NOMO-1 (cell line): Measurements from ENCODE around the gene DMD.

Source experiments
- DNase-seq, 2 experiments: peaks; one replicate each; lab custom pipeline; 2025; ENCODE audit not compliant: unreplicated experiment in 2 of 2; lab: John Stamatoyannopoulos, UW

Gene DMD

DNA sequence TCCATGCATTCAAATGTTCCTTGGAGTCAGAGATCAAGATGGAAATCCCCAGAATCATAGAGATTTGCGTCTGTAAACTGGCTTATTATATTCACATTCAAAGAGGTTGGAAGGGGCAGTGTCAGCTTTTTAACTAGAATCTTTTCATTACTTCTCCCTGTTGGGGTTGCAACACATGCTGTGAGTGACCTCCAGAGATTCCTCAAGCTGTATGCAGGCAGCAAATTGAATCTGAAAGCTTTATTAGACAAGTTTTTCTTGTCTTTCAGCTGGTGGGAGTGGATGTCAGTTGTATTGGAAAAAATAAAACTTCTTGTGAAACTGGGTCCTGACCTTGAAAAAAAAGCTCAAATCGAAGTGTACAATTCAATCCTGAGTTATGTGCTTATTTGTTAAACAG is 1403.0 kb downstream of the DMD start:
- DNase-seq, result no peak

DNA sequence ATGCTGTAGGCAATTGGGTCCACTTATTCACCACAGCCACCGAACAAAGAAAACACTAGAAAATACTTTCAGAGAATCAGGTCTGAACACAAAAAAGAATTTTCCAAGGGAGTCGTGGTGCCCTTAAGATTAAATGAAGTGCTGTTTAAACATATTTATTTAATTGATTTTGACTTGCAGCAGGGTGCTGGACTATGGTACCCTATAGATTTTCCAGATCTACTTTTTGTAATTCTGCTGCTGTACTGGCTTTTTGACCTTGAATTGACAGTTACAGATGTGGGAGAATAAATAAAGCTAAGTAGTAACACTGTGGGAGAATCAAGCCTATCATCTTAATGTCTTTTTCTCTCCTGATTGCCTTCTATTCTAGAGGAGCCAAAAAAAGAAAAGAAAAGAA is 1404.2 kb downstream of the DMD start:
- no peak for DNase-seq

DNA sequence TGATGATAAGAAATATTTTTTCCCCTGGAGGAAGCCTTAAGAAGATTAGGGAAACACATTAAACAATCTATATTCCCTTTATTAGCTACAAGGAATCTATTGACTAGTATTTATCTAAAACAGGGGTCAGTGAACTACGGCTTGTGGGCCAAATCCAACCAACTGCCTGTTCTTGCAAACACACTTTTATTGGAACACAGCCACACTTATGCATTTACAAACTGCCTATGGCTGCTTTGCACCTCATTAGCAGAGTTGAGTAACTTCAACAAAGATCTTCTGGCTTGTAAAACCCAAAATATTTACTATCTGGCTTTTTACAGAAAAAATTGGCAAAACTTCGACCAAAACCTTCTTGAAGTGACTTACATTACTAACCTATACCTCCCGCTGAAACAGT is 1405.6 kb downstream of the DMD start:
- no peak for DNase-seq

GRCh38 chrX:31800219-31800618 is 1411.1 kb downstream of the DMD start:
- DNase-seq, result no peak

- no peak for DNase-seq
Measured at GRCh38 chrX:31796624-31797023, 1414.7 kb downstream of the DMD start.

GRCh38 chrX:31747411-31747810 is 1463.9 kb downstream of the DMD start:
- DNase-seq, result no peak

DNA sequence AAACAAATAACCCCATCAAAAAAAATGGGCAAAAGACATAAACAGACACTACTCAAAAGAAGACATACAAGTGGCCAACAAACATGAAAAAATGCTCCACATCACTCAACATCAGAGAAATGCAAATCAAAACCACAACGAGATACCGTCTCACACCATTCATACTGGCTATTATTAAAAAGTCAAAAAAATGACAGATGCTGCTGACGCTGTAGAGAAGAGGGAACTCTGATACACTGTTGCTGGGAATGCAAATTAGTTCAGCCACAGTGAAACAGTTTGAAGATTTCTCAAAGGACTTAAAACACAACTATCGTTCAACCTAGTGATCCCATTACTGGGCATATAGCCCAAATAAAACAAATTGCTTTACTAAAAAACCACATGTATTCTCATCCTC is 1468.3 kb downstream of the DMD start:
- no peak for DNase-seq

- DNase-seq, result no peak
Measured at GRCh38 chrX:31717474-31717873, 1493.9 kb downstream of the DMD start.

- DNase-seq, result no peak
Measured at GRCh38 chrX:31715675-31716074, 1495.7 kb downstream of the DMD start.

- DNase-seq, result no peak
Measured at GRCh38 chrX:31714797-31715196, 1496.6 kb downstream of the DMD start.

- DNase-seq, result no peak
Measured at GRCh38 chrX:31713120-31713519, 1498.2 kb downstream of the DMD start.

GRCh38 chrX:31711166-31711565 is 1500.2 kb downstream of the DMD start:
- no peak for DNase-seq

DNA sequence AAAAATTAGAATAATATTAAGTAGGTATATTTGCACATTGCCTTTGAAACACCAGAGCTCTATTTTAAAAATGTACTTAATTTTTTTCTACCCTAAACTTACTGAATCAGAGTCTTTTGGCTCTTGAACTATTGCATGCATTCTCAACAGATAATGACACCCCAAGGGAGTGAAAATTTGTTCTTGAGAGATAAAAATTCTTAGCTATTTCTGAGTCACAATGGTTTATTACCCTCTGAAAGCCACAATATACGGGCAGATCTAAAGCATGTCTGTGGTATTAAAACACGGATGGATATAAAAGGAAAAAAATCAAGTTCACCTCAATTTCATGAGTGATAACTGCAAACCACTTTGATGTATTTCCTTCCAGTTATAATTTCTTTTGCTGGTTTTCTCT is 1503.2 kb downstream of the DMD start:
- no peak for DNase-seq

- DNase-seq, result no peak
Measured at GRCh38 chrX:31706466-31706865, 1504.9 kb downstream of the DMD start.

- no peak for DNase-seq
Measured at GRCh38 chrX:31705816-31706215, 1505.5 kb downstream of the DMD start.

DNA sequence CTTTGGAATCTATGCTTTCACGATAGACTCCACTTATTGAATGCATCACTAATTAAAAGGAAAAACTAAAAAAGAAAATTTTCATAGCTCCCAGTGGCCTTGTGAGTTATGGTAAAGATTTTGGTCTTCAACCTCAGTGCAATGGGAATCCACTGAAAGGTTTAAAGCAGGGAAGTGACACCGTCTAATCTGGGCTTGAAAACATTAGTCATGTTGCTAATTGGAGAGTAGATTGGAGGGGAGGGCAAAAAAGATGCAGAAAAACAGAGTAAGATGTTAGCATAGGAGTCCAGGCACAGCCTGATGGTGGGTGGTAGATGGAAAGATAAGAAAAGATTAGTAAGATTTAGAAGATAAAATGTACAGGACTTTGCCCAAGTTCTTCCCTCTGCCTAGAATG is 1506.4 kb downstream of the DMD start:
- no peak for DNase-seq

DNA sequence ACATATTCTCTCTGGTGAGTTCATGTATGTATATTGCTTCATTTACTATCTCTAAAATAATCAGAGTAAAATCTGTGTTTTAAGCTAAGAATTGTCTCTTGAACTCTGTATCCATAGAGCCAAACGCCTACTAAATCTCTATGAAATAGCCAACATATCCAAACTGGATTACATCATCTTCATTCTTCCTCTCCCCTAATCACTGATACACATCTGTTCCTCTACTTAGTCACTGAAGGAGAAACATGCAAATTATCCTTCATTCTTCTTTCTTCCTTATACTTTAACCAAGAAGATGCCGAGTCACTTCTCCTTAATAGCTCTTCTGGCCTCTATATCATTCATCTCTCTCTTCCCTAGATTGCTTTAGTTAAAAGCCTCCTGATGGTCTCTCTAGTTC is 1509.1 kb downstream of the DMD start:
- DNase-seq, result no peak

- no peak for DNase-seq
Measured at GRCh38 chrX:31697294-31697916, 1513.9 kb downstream of the DMD start.

DNA sequence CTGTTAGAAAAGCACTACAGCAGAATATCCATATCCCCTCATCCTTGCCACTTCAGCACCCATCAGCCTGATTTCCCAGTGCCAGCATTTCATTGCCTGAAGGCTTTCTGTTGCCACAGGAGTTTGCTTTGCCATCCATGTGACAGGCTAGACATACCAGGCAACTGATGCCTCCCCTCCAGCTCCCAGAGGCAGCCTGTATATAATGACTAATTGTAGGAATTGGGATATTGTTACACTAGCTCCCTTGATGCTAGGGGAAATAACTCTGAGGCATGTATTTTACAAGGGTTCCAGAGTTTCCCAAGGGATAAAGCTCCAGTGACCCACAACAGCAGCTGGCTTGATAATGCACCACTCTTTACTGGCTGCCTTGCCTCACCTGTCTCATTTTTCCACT is 1531.5 kb downstream of the DMD start:
- no peak for DNase-seq

DNA sequence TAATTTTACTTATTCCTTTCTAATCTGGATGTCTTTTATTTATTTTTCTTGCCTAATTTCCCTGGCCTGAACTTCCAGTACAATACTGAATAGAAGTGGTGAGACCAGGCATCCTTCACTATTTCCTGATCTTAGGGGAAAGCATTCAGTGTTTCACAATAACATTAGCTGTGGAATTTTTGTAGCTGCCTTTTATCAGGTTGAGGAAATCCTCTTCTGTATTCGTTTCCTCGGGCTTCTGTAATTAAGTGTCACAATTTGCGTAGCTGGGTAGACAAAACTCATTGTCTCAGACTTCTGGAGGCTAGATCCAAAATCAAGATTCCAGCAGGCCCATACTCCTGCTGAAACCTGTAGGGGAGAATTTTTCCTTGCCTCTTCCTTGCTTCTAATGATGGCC is 1541.1 kb downstream of the DMD start:
- no peak for DNase-seq

DNA sequence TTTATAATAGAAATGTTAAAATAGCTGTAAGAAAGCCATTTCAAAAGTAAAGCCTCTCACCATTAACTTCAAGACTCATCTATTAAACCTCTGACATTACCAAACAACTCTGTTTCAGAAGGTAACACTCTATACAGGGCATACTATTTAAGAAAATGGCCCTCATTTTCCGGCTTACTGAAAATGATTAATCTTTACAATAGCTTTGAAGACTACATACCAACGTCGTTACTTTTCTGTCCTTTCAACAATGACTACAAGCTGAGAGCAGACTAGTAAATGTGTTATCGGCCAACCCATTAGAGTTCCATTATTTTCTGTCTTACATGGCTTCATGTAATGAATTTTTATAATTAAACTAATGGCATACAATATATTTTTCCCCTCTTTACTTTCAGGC is 1545.9 kb downstream of the DMD start:
- DNase-seq, result no peak

- DNase-seq, result no peak
Measured at GRCh38 chrX:31663172-31663571, 1548.2 kb downstream of the DMD start.

GRCh38 chrX:31661280-31661810 is 1550.0 kb downstream of the DMD start:
- DNase-seq, result no peak
